ENCODE measurements around the gene PNMA8C. TPM values are rescaled to one million over a fixed set of nuclear protein-coding genes. Genes with fewer than 3 reads are reported as not detected.
A peak's percentile ranks its signal among the peaks of the same experiment; 100 is the strongest.

The PNMA8C gene
- total RNA-seq, 1 donor from 2014 or later, result 0.98 TPM

- no peak for FAIRE-seq
- no peaks in the 10 kb centered on the region for H3K27me3 ChIP-seq (ENCODE audit: insufficient read depth, low read length)
- H3K4me3 Mint-ChIP-seq (ENCODE audit: unreplicated experiment), result no peak overlapping the region
- H3K4me1 Mint-ChIP-seq (ENCODE audit: low read depth, unreplicated experiment), result peaks cover 6% of the 10 kb centered on the region
- no peak overlapping the region for H3K27ac Mint-ChIP-seq (ENCODE audit: unreplicated experiment)
- no peak overlapping the region for H3K27ac ChIP-seq (ENCODE audit: low read depth, low read length)
- peaks cover 5% of the 10 kb centered on the region for H3K9me3 ChIP-seq (ENCODE audit: insufficient read depth, low read depth, low read length)
- H4K20me1 ChIP-seq (ENCODE audit: insufficient read depth, low read length), result no peaks in the 10 kb centered on the region
- H3K4me3 ChIP-seq (ENCODE audit: insufficient read depth, low read depth, low read length), result no peak overlapping the region
- H2AFZ ChIP-seq (ENCODE audit: low read depth, low read length), result no peak overlapping the region
- no peaks in the 10 kb centered on the region for H3K27me3 Mint-ChIP-seq (ENCODE audit: low read depth, unreplicated experiment)
- H3K9ac ChIP-seq (ENCODE audit: low read length), result no peak overlapping the region
- no peaks in the 10 kb centered on the region for H3K9me3 Mint-ChIP-seq (ENCODE audit: unreplicated experiment)
- no peaks in the 10 kb centered on the region for H3K79me2 ChIP-seq (ENCODE audit: insufficient read depth, low read length)
- peaks cover 39% of the 10 kb centered on the region for H3K36me3 Mint-ChIP-seq (ENCODE audit: low read depth, unreplicated experiment)
- TF ChIP-seq EZH2 (IDR thresholded peaks at IDR 0.05; ENCODE audit: insufficient read depth, low read length) (no peak), CTCF (IDR thresholded peaks at IDR 0.05; ENCODE audit: insufficient read depth, low read depth, low read length) (no peak)
- no peak for DNase-seq (ENCODE audit: low read depth)
- H3K4me1 ChIP-seq (ENCODE audit: insufficient read depth, low read length), result peaks cover 5% of the 10 kb centered on the region
- H3K4me2 ChIP-seq (ENCODE audit: low read length), result no peak overlapping the region
- H3K36me3 ChIP-seq (ENCODE audit: insufficient read depth, low read length), result peaks cover 18% of the 10 kb centered on the region
Measured at GRCh38 chr19:46387713-46388130, 41.0 kb downstream of the PNMA8C start.

- Histone ChIP-seq H3K4me2 (ENCODE audit: low read length) (no peak overlapping the region), H4K20me1 (ENCODE audit: insufficient read depth, low read length) (peaks cover 4% of the 10 kb centered on the region), H3K79me2 (ENCODE audit: insufficient read depth, low read length) (no peaks in the 10 kb centered on the region), H3K4me3 (ENCODE audit: insufficient read depth, low read depth, low read length) (no peak overlapping the region), H3K27me3 (ENCODE audit: insufficient read depth, low read length) (no peaks in the 10 kb centered on the region), H3K4me1 (ENCODE audit: insufficient read depth, low read length) (peaks cover 2% of the 10 kb centered on the region), H2AFZ (ENCODE audit: low read depth, low read length) (no peak overlapping the region), H3K9me3 (ENCODE audit: insufficient read depth, low read depth, low read length) (peaks cover 5% of the 10 kb centered on the region), H3K27ac (ENCODE audit: low read depth, low read length) (no peak overlapping the region), H3K9ac (ENCODE audit: low read length) (no peak overlapping the region), H3K36me3 (ENCODE audit: insufficient read depth, low read length) (peaks cover 24% of the 10 kb centered on the region)
- DNase-seq (ENCODE audit: low read depth) (no peak), FAIRE-seq (no peak)
- Mint-ChIP-seq H3K27me3 (ENCODE audit: low read depth, unreplicated experiment) (no peaks in the 10 kb centered on the region), H3K36me3 (ENCODE audit: low read depth, unreplicated experiment) (peaks cover 42% of the 10 kb centered on the region), H3K4me1 (ENCODE audit: low read depth, unreplicated experiment) (peaks cover under 1% of the 10 kb centered on the region), H3K4me3 (ENCODE audit: unreplicated experiment) (no peak overlapping the region), H3K27ac (ENCODE audit: unreplicated experiment) (no peak overlapping the region), H3K9me3 (ENCODE audit: unreplicated experiment) (no peaks in the 10 kb centered on the region)
- TF ChIP-seq EZH2 (IDR thresholded peaks at IDR 0.05; ENCODE audit: insufficient read depth, low read length), result no peak
- TF ChIP-seq CTCF (IDR thresholded peaks at IDR 0.05; ENCODE audit: insufficient read depth, low read depth, low read length), result no peak
Measured at GRCh38 chr19:46386996-46387712, 41.6 kb downstream of the PNMA8C start.

GRCh38 chr19:46386151-46386550 lies 42.6 kb downstream of the PNMA8C start:
- H3K4me3 Mint-ChIP-seq (ENCODE audit: unreplicated experiment), result no peak overlapping the region

More at GRCh38 chr19:46386151-46386550, 42.6 kb downstream of the PNMA8C start:
- Histone ChIP-seq H3K9me3 (ENCODE audit: insufficient read depth, low read depth, low read length) (peaks cover 5% of the 10 kb centered on the region), H3K27ac (ENCODE audit: low read depth, low read length) (no peak overlapping the region), H4K20me1 (ENCODE audit: insufficient read depth, low read length) (peaks cover 4% of the 10 kb centered on the region), H3K9ac (ENCODE audit: low read length) (no peak overlapping the region), H3K36me3 (ENCODE audit: insufficient read depth, low read length) (peaks cover 31% of the 10 kb centered on the region), H3K79me2 (ENCODE audit: insufficient read depth, low read length) (peaks cover 7% of the 10 kb centered on the region), H3K4me2 (ENCODE audit: low read length) (no peak overlapping the region), H3K4me3 (ENCODE audit: insufficient read depth, low read depth, low read length) (no peak overlapping the region), H2AFZ (ENCODE audit: low read depth, low read length) (no peak overlapping the region), H3K4me1 (ENCODE audit: insufficient read depth, low read length) (no peaks in the 10 kb centered on the region), H3K27me3 (ENCODE audit: insufficient read depth, low read length) (no peaks in the 10 kb centered on the region)
- FAIRE-seq, result no peak
- peaks cover 37% of the 10 kb centered on the region for H3K36me3 Mint-ChIP-seq (ENCODE audit: low read depth, unreplicated experiment)
- no peaks in the 10 kb centered on the region for H3K9me3 Mint-ChIP-seq (ENCODE audit: unreplicated experiment)
- H3K4me1 Mint-ChIP-seq (ENCODE audit: low read depth, unreplicated experiment), result no peaks in the 10 kb centered on the region
- no peaks in the 10 kb centered on the region for H3K27me3 Mint-ChIP-seq (ENCODE audit: low read depth, unreplicated experiment)
- peak overlapping the region; percentile 58 for H3K27ac Mint-ChIP-seq (ENCODE audit: unreplicated experiment)
- TF ChIP-seq CTCF (IDR thresholded peaks at IDR 0.05; ENCODE audit: insufficient read depth, low read depth, low read length) (no peak), EZH2 (IDR thresholded peaks at IDR 0.05; ENCODE audit: insufficient read depth, low read length) (no peak)
- DNase-seq (ENCODE audit: low read depth), result no peak

Data from astrocyte (in vitro differentiated cells and primary cell).